Measurements from ENCODE around the gene DACT1.

DNA sequence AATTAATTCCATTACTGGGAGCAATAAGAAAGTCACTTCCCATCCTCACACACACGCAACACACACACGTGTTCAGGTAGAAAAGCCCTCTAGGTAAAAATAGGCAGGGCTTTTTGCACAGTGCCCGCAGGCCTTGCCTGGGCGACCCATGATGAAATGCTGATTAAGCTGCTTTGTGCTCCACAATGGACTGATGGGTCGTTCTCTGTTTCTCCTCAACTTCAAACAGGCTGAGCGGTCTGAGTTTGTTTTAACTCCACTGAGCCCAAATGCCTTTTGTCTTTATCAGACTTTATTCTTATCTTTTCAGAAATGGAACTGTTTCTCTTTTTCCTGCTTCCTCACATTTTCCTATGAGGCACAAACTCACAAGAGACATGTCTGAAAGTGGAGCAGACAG, 9.4 kb upstream of the DACT1 start:
- TF ChIP-seq, protein P1, sequence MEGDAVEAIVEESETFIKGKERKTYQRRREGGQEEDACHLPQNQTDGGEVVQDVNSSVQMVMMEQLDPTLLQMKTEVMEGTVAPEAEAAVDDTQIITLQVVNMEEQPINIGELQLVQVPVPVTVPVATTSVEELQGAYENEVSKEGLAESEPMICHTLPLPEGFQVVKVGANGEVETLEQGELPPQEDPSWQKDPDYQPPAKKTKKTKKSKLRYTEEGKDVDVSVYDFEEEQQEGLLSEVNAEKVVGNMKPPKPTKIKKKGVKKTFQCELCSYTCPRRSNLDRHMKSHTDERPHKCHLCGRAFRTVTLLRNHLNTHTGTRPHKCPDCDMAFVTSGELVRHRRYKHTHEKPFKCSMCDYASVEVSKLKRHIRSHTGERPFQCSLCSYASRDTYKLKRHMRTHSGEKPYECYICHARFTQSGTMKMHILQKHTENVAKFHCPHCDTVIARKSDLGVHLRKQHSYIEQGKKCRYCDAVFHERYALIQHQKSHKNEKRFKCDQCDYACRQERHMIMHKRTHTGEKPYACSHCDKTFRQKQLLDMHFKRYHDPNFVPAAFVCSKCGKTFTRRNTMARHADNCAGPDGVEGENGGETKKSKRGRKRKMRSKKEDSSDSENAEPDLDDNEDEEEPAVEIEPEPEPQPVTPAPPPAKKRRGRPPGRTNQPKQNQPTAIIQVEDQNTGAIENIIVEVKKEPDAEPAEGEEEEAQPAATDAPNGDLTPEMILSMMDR (IDR thresholded peaks at IDR 0.05), result no peak
- no peak for TF ChIP-seq POLR2A (IDR thresholded peaks at IDR 0.05)
- TF ChIP-seq EP300 (IDR thresholded peaks at IDR 0.05), result no peak

All from tibial nerve (tissue), 4 donors.